ENCODE data around the gene ACTR1A. TPM values are rescaled to one million over a fixed set of nuclear protein-coding genes. Genes with fewer than 3 reads are reported as not detected.
"Not testable (repeated sequence)": the region's sequence is repeated elsewhere in the genome, so short reads cannot be mapped to it uniquely, and the experiment has no call there.

ACTR1A gene
- total and polyA plus RNA-seq, 2 donors (not counting 1 experiment from before 2014, with no cell fraction given), result 38.3 to 58.3 TPM

- H3K9me3 Mint-ChIP-seq (ENCODE audit: insufficient read depth); H3K27ac Mint-ChIP-seq; DNase-seq; H2AFZ ChIP-seq (ENCODE audit: insufficient read depth, low read depth, low read length, poor library complexity, severe bottlenecking); H3K9ac ChIP-seq (ENCODE audit: low read length); H3K9me3 ChIP-seq (ENCODE audit: control extremely low read depth in 1 of 3, control insufficient read depth in 2 of 3, insufficient read depth in 1 of 3, low read length in 2 of 3); H3K27ac ChIP-seq (ENCODE audit: low read length in 2 of 2); H3K27me3 ChIP-seq (replicated peaks in 1 of 4; ENCODE audit: control extremely low read depth in 1 of 4, control insufficient read depth in 3 of 4, insufficient read depth in 4 of 4, low read length in 3 of 4); H3K4me2 ChIP-seq (replicated peaks; ENCODE audit: low read depth, low read length, poor library complexity, severe bottlenecking); POLR2A ChIA-PET; CTCF ChIA-PET; H3K4me3 Mint-ChIP-seq; ATAC-seq (ENCODE audit: low read depth); H3K4me1 ChIP-seq (ENCODE audit: control insufficient read depth in 2 of 2, insufficient read depth in 2 of 2, low read length in 2 of 2); H3K4me3 ChIP-seq (ENCODE audit: control extremely low read depth in 1 of 5, extremely low read depth in 1 of 5, insufficient read depth in 1 of 5, low read depth in 2 of 5, low read length in 4 of 5); intact Hi-C loops (cut with micrococcal nuclease); H3K27me3 Mint-ChIP-seq: not testable (repeated sequence)
- Histone ChIP-seq H3K79me2 (ENCODE audit: control insufficient read depth, insufficient read depth, low read length) (peaks cover 11% of the 10 kb centered on the region), H3K36me3 (replicated peaks in 1 of 2; ENCODE audit: control extremely low read depth in 1 of 2, control insufficient read depth in 1 of 2, extremely low read depth in 1 of 2, insufficient read depth in 2 of 2, low read length in 1 of 2) (peaks cover 0 to 20% of the 10 kb centered on the region in 2 experiments), H4K20me1 (ENCODE audit: control insufficient read depth, insufficient read depth, low read length, poor library complexity, severe bottlenecking) (peaks cover 13% of the 10 kb centered on the region)
- peaks cover 12% of the 10 kb centered on the region for H3K4me1 Mint-ChIP-seq
- 93% methylated on average over 10 of the region's 13 CpGs for WGBS (ENCODE audit: insufficient coverage)
Observed at GRCh38 chr10:102454662-102455487, 47.6 kb downstream of the ACTR1A start.

DNA sequence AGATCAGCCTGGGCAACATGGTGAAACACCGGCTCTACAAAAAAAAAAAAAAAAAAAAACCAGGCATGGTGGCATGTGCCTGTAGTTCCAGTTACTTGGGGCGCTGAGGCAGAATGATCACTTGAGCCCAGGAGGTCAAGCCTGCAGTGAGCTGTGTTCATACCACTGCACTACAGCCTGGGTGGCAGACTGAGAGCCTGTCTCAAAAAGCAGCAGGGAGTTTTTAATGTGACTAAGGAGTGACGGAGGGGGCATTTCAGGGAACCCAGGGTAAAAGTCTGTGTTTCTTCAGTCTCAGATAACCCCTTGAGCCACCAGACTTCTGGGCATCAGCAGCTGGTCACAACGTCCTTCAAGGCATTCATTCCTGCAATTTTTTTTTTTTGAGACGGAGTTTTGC lies 49.0 kb downstream of the ACTR1A start:
- CTCF ChIA-PET, result interaction anchor here (3.9 to 6.2 kb wide), 2 partner anchors 8 to 59 kb away, joined by 30 to 32 read pairs; partner anchors contain the start of gene NFKB2
- Histone ChIP-seq H3K4me2 (replicated peaks; ENCODE audit: low read depth, low read length, poor library complexity, severe bottlenecking) (no peak overlapping the region), H4K20me1 (ENCODE audit: control insufficient read depth, insufficient read depth, low read length, poor library complexity, severe bottlenecking) (peaks cover 13% of the 10 kb centered on the region), H3K4me3 (ENCODE audit: control extremely low read depth in 1 of 5, extremely low read depth in 1 of 5, insufficient read depth in 1 of 5, low read depth in 2 of 5, low read length in 4 of 5) (no peak overlapping the region), H3K27me3 (replicated peaks in 1 of 4; ENCODE audit: control extremely low read depth in 1 of 4, control insufficient read depth in 3 of 4, insufficient read depth in 4 of 4, low read length in 3 of 4) (no peaks in the 10 kb centered on the region), H3K9me3 (ENCODE audit: control extremely low read depth in 1 of 3, control insufficient read depth in 2 of 3, insufficient read depth in 1 of 3, low read length in 2 of 3) (no peaks in the 10 kb centered on the region), H3K79me2 (ENCODE audit: control insufficient read depth, insufficient read depth, low read length) (peaks cover 10% of the 10 kb centered on the region), H3K9ac (ENCODE audit: low read length) (no peak overlapping the region), H3K27ac (ENCODE audit: low read length in 2 of 2) (no peak overlapping the region), H3K4me1 (ENCODE audit: control insufficient read depth in 2 of 2, insufficient read depth in 2 of 2, low read length in 2 of 2) (peaks cover 12 to 15% of the 10 kb centered on the region in 2 donors), H3K36me3 (replicated peaks in 1 of 2; ENCODE audit: control extremely low read depth in 1 of 2, control insufficient read depth in 1 of 2, extremely low read depth in 1 of 2, insufficient read depth in 2 of 2, low read length in 1 of 2) (peaks cover 0 to 20% of the 10 kb centered on the region in 2 experiments), H2AFZ (ENCODE audit: insufficient read depth, low read depth, low read length, poor library complexity, severe bottlenecking) (no peak overlapping the region)
- 98% methylated on average over 5 of the region's 5 CpGs for WGBS (ENCODE audit: insufficient coverage)
- H3K27ac Mint-ChIP-seq, result peak overlapping the region; percentile 46
- H3K9me3 Mint-ChIP-seq (ENCODE audit: insufficient read depth), result no peaks in the 10 kb centered on the region
- H3K4me3 Mint-ChIP-seq, result no peak overlapping the region
- DNase-seq (no peak), ATAC-seq (ENCODE audit: low read depth) (no peak)
- peaks cover 19% of the 10 kb centered on the region for H3K4me1 Mint-ChIP-seq
- POLR2A ChIA-PET, result interaction anchor here (1.0 kb wide), 1 partner anchor 8 kb away, joined by 4 read pairs; no protein-coding TSS in a partner anchor
- TF ChIP-seq EZH2 (IDR thresholded peaks at IDR 0.05; ENCODE audit: borderline replicate concordance, insufficient read depth, low read depth, low read length, poor library complexity, severe bottlenecking) (no peak), CTCF (IDR thresholded peaks at IDR 0.05) (no peak)
- intact Hi-C loops (cut with micrococcal nuclease), result no loop called here
- no peaks in the 10 kb centered on the region for H3K27me3 Mint-ChIP-seq
